GM19239 (cell line): ENCODE measurements around the gene METTL26.

Experiments
- DNase-seq: peaks from one replicate; pipeline ENCODE4 v3.0.0; 2011; ENCODE audit warnings: low spot score; ENCODE audit not compliant: insufficient read length
- FAIRE-seq: peaks from 2 replicates; lab custom pipeline; 2011; peaks lifted over from hg19 to GRCh38; lab: Jason Lieb, UNC

The METTL26 gene

DNA sequence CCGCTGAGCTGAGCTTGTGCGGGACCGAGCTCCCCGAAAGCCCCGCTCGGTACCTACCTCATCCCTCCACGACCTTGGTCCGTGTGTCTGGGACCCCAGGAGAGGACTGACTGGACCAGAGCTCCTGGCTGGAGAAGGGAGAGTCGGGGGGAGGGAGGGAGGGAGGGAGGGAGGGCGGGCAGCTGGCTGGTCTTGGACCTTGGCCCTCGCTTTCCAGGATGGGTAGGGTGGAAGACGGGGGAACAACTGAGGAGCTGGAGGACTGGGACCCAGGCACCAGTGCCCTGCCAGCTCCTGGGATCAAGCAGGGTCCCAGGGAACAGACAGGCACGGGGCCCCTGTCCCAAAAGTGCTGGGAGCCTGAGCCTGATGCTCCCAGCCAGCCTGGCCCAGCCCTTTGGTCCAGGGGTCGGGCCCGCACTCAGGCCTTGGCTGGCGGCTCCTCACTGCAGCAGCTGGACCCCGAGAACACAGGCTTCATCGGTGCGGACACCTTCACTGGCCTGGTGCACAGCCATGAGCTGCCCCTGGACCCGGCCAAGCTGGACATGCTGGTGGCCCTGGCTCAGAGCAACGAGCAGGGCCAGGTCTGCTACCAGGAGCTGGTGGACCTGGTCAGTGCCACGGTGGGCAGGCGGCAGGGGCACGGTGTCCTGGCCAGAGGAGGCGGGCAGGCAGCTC lies 39.9 kb upstream of the METTL26 start:
- no peak for FAIRE-seq
- no peak for DNase-seq

DNA sequence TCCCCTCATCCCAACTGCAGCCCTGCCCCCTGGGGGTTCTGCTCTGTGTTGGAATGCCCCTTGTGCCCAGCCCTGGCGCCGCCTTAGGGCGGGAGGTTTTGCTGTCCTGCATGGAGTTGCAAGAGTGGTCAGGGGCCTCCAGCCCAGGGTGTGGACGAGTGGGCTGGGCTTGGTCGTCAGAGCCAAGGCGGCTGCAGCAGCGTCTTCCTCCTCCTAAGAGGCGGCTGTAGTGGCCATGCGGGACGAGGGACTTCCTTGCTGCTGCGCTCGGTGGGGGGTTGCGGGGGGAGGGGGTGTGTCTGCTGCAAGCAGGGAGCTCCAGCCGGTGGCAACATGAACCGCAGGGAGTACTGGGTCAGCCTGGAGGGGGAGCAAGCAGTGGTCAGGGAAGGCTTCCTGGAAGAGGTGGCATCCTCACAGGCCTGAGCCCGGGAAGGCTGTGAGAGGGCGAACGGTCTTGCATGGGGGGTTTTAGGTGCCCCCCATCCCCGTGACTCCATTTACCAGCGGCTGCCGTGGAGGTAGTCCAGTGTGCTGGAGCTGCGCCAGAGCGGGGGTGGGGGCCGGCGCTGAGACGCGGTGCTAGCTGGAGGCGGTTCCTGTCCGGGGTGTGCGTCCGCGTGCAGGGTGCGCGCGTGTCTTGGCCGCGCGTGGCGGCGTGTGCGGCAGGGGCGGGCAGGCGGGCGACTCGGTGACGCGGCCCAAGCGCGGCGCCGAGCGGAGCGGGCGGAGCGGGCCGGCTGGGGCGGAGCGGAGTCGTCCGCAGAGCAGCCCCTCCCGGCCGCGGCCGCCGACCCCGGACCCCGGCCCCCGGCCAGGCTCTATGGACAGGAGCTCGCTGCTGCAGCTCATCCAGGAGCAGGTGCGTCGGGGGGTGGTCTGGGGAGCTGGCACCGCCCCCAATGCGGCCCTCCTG lies 39.1 kb upstream of the METTL26 start, which contains the start of gene RHBDL1:
Gene RHBDL1, plus strand, starts transcription at position 704 of the 916 bp plus-strand sequence. Its CDS starts 120 bp downstream, at position 824.
- FAIRE-seq (no peak), DNase-seq (no peak)

- FAIRE-seq (no peak), DNase-seq (no peak)
These were observed 38.2 kb upstream of the METTL26 start for GRCh38 chr16:674214-674881.

GRCh38 chr16:673399-673991 lies 37.4 kb upstream of the METTL26 start:
- FAIRE-seq (no peak), DNase-seq (no peak)

DNA sequence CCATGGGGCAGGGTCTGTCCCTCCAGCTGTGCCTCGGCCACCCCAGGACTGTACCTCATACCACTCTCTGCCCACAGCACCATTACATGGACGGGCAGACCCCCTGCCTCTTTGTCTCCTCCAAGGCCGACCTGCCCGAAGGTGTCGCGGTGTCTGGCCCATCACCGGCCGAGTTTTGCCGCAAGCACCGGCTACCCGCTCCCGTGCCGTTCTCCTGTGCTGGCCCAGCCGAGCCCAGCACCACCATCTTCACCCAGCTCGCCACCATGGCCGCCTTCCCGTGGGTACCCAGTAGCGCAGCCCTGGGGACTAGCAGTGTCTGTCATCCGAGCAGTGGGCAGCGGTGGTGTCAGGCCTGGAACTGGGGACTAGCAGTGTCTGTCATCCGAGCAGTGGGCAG lies 36.7 kb upstream of the METTL26 start:
- no peak for FAIRE-seq
- DNase-seq = no peak

DNA sequence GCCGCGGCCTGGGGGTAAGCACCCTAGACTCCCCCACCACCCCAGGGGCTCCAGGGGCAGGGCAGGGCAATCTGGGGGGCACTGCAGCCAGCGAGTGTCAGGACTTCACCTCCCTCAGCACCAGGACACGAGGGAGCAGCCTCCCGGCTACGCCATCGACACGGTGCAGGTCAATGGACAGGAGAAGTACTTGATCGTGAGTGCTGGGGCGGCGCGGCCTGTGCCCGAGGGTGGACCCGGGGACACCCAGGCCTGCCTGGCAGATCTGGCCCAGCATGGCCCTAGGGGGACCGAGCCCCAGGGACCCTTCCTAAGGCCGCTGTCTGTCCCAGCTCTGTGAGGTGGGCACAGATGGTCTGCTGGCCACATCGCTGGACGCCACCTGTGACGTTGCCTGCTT lies 36.3 kb upstream of the METTL26 start:
- FAIRE-seq = no peak

DNA sequence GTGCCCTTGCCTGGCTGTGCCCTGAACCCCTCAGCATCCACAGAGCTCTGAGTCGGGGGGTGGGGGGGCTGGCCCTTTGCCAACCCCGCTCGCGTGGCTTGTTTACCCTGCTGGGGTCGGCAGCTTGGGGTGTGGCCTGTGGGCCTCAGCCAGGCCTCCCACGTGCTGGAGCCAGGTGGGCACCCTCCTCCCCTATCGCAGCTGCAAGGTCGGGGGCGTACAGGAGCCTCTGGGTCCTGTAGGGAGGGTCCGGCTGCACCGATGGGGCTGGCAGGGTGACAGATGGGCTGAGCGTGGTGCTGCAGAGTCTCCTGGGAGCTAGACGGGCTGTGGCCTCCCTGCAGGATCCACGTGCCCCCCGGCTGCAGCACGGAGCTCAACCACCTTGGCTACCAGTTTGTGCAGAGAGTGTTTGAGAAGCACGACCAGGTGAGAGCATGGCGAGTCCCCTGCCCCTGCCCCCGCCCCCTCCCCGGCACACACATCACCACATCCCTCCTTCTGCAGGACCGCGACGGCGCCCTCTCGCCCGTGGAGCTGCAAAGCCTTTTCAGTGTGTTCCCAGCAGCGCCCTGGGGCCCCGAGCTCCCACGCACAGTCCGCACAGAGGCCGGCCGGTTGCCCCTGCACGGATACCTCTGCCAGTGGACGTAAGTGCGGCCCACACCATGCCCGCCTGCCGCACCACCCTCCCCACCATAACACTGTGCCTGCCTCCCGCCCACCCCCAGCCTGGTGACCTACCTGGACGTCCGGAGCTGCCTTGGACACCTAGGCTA lies 35.4 kb upstream of the METTL26 start:
- no peak for FAIRE-seq
- no peak for DNase-seq

More for the DNA sequence above, 36.3 kb upstream of the METTL26 start:
- no peak for DNase-seq

DNA sequence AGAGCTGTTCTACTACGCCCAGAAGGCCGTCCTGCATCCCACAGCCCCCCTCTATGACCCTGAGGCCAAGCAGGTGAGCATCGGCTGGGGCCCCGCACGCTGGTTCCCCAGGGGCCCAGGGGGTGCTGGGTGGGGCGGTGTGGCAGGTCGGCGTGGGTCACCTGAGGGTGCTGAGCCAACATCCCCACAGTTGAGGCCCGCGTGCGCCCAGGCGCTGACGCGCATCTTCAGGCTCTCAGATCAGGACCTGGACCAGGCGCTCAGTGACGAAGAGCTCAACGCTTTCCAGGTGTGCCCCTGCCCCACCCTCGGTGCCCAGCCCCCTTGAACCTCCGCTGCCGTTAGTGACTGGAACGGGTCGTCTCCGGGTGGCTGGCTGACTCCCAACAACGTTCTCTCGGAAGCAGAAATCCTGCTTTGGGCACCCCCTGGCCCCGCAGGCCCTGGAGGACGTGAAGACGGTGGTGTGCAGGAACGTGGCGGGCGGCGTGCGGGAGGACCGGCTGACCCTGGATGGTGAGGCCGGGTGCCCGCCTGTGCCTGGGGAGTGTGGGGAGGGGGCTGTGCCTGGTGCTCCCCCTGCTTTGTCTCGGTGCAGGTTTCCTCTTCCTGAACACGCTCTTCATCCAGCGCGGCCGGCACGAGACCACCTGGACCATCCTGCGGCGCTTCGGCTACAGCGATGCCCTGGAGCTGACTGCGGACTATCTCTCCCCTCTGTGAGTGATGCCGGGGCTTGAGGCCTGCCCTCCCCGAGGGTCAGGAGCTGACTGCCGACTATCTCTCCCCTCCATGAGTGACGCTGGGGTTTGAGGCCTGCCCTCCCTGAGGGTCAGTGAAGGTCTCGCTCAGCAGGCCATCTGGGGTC lies 34.6 kb upstream of the METTL26 start:
- FAIRE-seq = no peak
- DNase-seq = no peak

- DNase-seq = no peak
- no peak for FAIRE-seq
These were observed 33.6 kb upstream of the METTL26 start for GRCh38 chr16:669666-670065.

GRCh38 chr16:668519-669171 lies 32.5 kb upstream of the METTL26 start:
- FAIRE-seq = no peak
- no peak for DNase-seq

GRCh38 chr16:667780-668518 lies 31.8 kb upstream of the METTL26 start, which contains the start of gene RHOT2:
TSS of gene RHOT2 (plus strand) at chr16:668132. CDS start at chr16:668200, 68 bp downstream.
- FAIRE-seq = peak; percentile 86

DNA sequence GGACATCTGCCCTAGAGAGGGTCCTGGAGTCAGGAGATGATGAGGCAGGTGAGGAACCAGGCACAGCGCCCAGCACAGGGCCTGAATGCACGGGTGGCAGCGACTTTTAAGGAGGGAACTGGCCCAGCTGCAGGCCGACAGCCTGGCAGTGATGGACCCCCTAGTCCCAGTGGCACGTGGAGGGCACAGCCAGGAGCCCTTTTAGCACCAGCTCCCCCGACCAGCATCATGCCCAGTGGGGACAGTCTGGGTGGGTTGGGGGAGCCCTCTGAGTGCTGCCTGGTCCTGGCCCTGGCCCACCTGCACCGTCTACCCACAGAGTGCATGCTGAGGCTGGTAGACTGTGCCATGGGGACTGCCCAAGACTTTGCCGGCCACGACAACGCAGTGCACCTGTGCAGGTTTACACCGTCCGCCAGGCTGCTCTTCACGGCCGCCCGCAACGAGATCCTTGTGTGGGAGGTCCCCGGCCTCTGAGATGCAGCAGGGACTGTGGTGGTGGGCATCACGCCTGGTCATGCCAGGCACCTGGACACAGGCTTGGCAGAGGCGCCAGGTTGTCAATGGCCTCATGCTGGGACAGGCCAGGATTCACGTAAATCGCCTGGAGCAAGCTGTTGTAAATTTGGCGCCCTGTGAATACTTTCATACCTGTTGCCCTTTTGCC lies 31.1 kb upstream of the METTL26 start:
- no peak for DNase-seq
- FAIRE-seq = no peak

More at GRCh38 chr16:667780-668518, 31.8 kb upstream of the METTL26 start, which contains the start of gene RHOT2:
- peak; percentile 99 for DNase-seq

- DNase-seq (no peak), FAIRE-seq (no peak)
These were observed 30.5 kb upstream of the METTL26 start for GRCh38 chr16:666572-666971.

DNA sequence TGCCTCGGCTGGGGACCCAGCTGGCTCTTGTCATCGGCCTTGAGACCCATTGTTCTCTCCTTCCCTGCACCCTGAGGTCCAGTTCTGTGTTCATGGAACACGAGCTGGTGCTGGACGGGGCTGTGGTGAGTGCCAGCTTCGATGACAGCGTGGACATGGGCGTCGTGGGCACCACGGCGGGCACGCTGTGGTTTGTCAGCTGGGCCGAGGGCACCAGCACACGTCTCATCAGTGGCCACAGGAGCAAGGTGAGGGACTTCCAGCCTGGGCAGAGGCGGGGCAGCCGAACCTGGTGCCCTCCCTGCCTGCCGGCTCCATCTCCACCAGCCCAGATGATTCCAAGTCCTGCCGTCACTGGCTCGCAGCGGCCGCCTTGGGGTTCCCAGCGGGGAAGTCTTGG lies 26.5 kb upstream of the METTL26 start:
- DNase-seq (no peak), FAIRE-seq (no peak)

GRCh38 chr16:662095-662494 lies 26.0 kb upstream of the METTL26 start:
- FAIRE-seq (no peak), DNase-seq (no peak)

DNA sequence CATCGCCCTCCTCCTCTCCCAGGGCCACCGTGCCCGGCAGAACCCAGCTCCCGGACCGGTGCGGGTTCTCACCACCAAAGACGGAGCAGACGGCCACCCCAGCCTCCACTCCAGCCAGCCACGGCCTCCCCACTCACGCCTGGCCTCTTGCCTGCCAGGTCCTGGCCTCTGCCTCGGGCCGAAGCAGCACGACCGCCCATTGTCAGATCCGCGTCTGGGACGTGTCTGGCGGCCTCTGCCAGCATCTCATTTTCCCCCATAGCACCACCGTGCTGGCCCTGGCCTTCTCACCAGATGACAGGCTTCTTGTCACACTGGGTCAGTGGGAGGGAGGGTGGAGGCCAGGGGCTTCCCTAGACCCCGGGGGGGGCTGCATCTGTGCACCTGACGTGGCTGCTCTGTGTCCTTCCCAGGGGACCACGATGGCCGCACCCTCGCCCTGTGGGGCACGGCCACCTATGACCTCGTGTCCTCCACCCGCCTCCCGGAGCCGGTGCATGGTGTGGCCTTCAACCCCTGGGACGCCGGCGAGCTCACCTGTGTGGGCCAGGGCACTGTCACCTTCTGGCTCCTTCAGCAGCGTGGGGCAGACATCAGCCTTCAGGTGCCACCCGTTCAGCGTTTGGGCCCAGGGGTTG lies 25.2 kb upstream of the METTL26 start:
- FAIRE-seq (no peak), DNase-seq (no peak)
